K562 (cell line): ENCODE results near the gene QSOX2. TPM values are rescaled to one million over a fixed set of nuclear protein-coding genes. Genes with fewer than 3 reads are reported as not detected.
A peak's percentile ranks its signal among the peaks of the same experiment; 100 is the strongest.

Source experiments
- BACH1 ChIP-seq: fragments of 200-800 bp; sonication (Bioruptor generic); IDR thresholded peaks from 2 replicates; pipeline ENCODE4 v1.6.1; 2016; ENCODE audit warnings: missing genetic modification characterization, missing compliant biosample characterization
- CEBPB ChIP-seq: fragments of 450-650 bp; IDR thresholded peaks from 2 replicates; pipeline ENCODE4 v1.6.1; 2016; ENCODE audit warnings: missing genetic modification characterization, missing compliant biosample characterization
- DDX20 ChIP-seq: fragments of 450-650 bp; IDR thresholded peaks from 2 replicates; pipeline ENCODE4 v1.6.1; 2016; ENCODE audit warnings: missing genetic modification characterization, low read depth, mild to moderate bottlenecking, missing compliant biosample characterization, moderate library complexity
- FOSL1 ChIP-seq: fragments of 200-800 bp; sonication (Bioruptor generic); conservative IDR thresholded peaks from 2 replicates; pipeline ENCODE4 v1.6.1; 2016; ENCODE audit warnings: missing genetic modification characterization, missing compliant biosample characterization
- KLF6 ChIP-seq: fragments of 250-450 bp; sonication (Bioruptor Pico); IDR thresholded peaks from 2 replicates; pipeline ENCODE4 v1.4.0; 2020; ENCODE audit warnings: mild to moderate bottlenecking, moderate library complexity, borderline replicate concordance
- NEUROD1 ChIP-seq: fragments of 150-350 bp; IDR thresholded peaks from 2 replicates; pipeline ENCODE4 v1.6.1; 2014; ENCODE audit warnings: borderline replicate concordance, low read length, low read depth; ENCODE audit not compliant: partially characterized antibody
- NR2C1 ChIP-seq, 2 experiments: fragments of 450-650 bp; IDR thresholded peaks; 2 replicates each; pipeline ENCODE4 v1.6.1; 2017; ENCODE audit warnings: mild to moderate bottlenecking in 2 of 2, antibody characterized with exemption in 1 of 2, inconsistent platforms in 1 of 2, missing compliant biosample characterization in 1 of 2, missing genetic modification characterization in 1 of 2
- RAD21 ChIP-seq, 2 experiments: fragments of 250-450 bp in 1 of 2; fragments of 450-650 bp in 1 of 2; sonication (Bioruptor Pico) in 1 of 2; formaldehyde crosslinking in 1 of 2; IDR thresholded peaks in 1 of 2; conservative IDR thresholded peaks in 1 of 2; 2 replicates each; pipeline versions ENCODE4 v1.4.0 to v1.8.0; 2020 to 2022; ENCODE audit warnings: mild to moderate bottlenecking in 2 of 2, moderate library complexity in 1 of 2
- RHOXF2B ChIP-seq: fragments of 250-450 bp; sonication (Bioruptor Pico); conservative IDR thresholded peaks from 2 replicates; pipeline ENCODE4 v1.5.1; 2021
- SPI1 ChIP-seq: IDR thresholded peaks from 2 replicates; pipeline ENCODE4 v1.6.1; 2011; ENCODE audit warnings: low read depth, low read length, control low read depth, borderline replicate concordance
- TEAD1 ChIP-seq, 2 experiments: fragments of 450-650 bp in 1 of 2; sonication (generic) in 1 of 2; formaldehyde crosslinking; IDR thresholded peaks; 2 replicates each; pipeline versions ENCODE4 v1.4.0 to v1.8.0; 2020 to 2022; ENCODE audit warnings: mild to moderate bottlenecking in 2 of 2, missing genetic modification reagents in 1 of 2
- YBX1 ChIP-seq: fragments of 450-650 bp; IDR thresholded peaks from 2 replicates; pipeline ENCODE4 v1.7.1; 2016; ENCODE audit warnings: mild to moderate bottlenecking
- ZNF146 ChIP-seq: IDR thresholded peaks from one replicate; pipeline ENCODE4 v1.6.1; 2018; ENCODE audit warnings: missing compliant biosample characterization; ENCODE audit not compliant: unreplicated experiment
- polyA plus RNA-seq, 8 experiments: library from polyadenylated mRNA; depleted of rRNA in 4 of 8; stranded (reverse) in 5 of 8; unstranded in 3 of 8; fragments of >200 nt; fragmentation: Nextera tagmentation in 2 of 8; fragmentation: Illumina TruSeq in 1 of 8; extraction: Ambion mirVana in 2 of 8; extraction: Trizol in 1 of 8; gene quantifications; 2 replicates each; pipeline versions ENCODE4 v1.2.1 to v1.2.3, GENCODE V29; 2011 to 2014; ENCODE audit warnings: inconsistent platforms in 1 of 8, missing spikeins in 1 of 8
- total RNA-seq, 7 experiments: library from RNA; depleted of rRNA in 6 of 7; stranded (reverse); fragments of >200 nt in 6 of 7; fragmentation: Illumina TruSeq in 2 of 7; extraction: Trizol in 2 of 7; gene quantifications; 2 replicates each; pipeline versions ENCODE4 v1.2.1 to v1.2.3, GENCODE V29; 2011 to 2021; ENCODE audit warnings: low replicate concordance in 1 of 7
- TF ChIP-seq, protein P1 (sequence below), 2 experiments: fragments of 200-800 bp in 1 of 2; sonication (Bioruptor generic) in 1 of 2; sonication (generic) in 1 of 2; formaldehyde crosslinking in 1 of 2; IDR thresholded peaks in 1 of 2; conservative IDR thresholded peaks in 1 of 2; 2 replicates each; pipeline versions ENCODE4 v1.5.0 to v1.6.1; 2016 to 2020; ENCODE audit warnings: missing compliant biosample characterization in 1 of 2, missing genetic modification characterization in 1 of 2, missing genetic modification reagents in 1 of 2
- TF ChIP-seq, protein P2 (sequence below): fragments of 450-650 bp; IDR thresholded peaks from 2 replicates; pipeline ENCODE4 v1.6.1; 2016
- TF ChIP-seq, protein P3 (sequence below): fragments of 250-450 bp; sonication (Bioruptor Pico); IDR thresholded peaks from 2 replicates; pipeline ENCODE4 v1.4.0; 2020; ENCODE audit warnings: mild to moderate bottlenecking, moderate library complexity
- TF ChIP-seq, protein P4 (sequence below): sonication (generic); formaldehyde crosslinking; IDR thresholded peaks from 2 replicates; pipeline ENCODE4 v1.8.0; 2022; ENCODE audit warnings: missing genetic modification reagents, mild to moderate bottlenecking, moderate library complexity, borderline replicate concordance

Gene QSOX2
- total and polyA plus RNA-seq, 9 of the 15 experiments (the other 6 are each of a cell fraction or from before 2014, with no cell fraction given) = 0.51 to 23.7 (median 12.7) TPM

DNA sequence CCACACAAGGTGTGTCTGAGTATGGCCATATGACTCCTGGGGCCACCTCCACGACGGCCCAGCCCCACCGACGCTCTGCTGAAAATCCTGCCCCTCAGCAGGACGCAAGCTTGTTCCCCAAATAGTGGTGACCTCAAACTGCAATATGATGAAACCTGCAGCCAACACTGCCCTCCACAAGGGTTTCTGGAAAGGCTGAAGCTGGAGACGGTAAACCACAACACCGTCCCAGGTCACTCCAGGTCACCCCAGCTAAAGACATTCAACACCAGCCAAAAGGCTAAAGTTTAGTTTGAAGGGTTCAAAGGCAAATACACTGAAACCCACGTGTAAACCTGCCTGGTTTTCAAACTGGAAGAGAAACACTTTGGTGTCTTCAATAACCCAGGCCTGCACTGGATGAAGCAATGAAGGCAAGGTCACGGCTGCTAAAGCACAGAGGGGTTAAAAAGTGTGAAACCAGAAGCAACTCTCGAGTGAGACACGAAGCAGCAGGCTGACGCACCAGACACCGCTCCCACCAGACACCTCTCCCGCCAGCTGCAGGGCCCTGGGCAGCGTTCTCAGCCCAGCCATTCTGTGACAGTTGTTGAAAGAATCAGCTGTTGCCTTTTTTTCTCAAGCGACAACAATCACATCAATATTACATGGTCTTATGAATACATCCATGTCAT is 38.9 kb downstream of the QSOX2 start (continued):
- no peak for TF ChIP-seq SPI1
- peak; percentile 80 for TF ChIP-seq BACH1 (tag)
- TF ChIP-seq YBX1 = no peak
- peak; percentile 58 for TF ChIP-seq NEUROD1
- TF ChIP-seq, protein P1, sequence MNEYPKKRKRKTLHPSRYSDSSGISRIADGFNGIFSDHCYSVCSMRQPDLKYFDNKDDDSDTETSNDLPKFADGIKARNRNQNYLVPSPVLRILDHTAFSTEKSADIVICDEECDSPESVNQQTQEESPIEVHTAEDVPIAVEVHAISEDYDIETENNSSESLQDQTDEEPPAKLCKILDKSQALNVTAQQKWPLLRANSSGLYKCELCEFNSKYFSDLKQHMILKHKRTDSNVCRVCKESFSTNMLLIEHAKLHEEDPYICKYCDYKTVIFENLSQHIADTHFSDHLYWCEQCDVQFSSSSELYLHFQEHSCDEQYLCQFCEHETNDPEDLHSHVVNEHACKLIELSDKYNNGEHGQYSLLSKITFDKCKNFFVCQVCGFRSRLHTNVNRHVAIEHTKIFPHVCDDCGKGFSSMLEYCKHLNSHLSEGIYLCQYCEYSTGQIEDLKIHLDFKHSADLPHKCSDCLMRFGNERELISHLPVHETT (CRISPR knock-in tag; conservative IDR thresholded peaks at IDR 0.05 in 1 of 2, IDR thresholded peaks at IDR 0.05 in 1 of 2) = no peak
- peak; percentile 81; the same call in 1 of the 2 replicates for TF ChIP-seq KLF6
- TF ChIP-seq, protein P2, sequence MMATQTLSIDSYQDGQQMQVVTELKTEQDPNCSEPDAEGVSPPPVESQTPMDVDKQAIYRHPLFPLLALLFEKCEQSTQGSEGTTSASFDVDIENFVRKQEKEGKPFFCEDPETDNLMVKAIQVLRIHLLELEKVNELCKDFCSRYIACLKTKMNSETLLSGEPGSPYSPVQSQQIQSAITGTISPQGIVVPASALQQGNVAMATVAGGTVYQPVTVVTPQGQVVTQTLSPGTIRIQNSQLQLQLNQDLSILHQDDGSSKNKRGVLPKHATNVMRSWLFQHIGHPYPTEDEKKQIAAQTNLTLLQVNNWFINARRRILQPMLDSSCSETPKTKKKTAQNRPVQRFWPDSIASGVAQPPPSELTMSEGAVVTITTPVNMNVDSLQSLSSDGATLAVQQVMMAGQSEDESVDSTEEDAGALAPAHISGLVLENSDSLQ = 0 out of 2 replicates have a peak, but pooled peaks have one; percentile 8
- TF ChIP-seq ZNF146 = no peak
- peak; percentile 43 for TF ChIP-seq FOSL1
- peak; percentile 75; the same call in 1 of the 2 replicates for TF ChIP-seq NR2C1 (IDR thresholded peaks at IDR 0.05)
- TF ChIP-seq NR2C1 (tag; IDR thresholded peaks at IDR 0.05) = peak; percentile 94
- TF ChIP-seq, protein P3, sequence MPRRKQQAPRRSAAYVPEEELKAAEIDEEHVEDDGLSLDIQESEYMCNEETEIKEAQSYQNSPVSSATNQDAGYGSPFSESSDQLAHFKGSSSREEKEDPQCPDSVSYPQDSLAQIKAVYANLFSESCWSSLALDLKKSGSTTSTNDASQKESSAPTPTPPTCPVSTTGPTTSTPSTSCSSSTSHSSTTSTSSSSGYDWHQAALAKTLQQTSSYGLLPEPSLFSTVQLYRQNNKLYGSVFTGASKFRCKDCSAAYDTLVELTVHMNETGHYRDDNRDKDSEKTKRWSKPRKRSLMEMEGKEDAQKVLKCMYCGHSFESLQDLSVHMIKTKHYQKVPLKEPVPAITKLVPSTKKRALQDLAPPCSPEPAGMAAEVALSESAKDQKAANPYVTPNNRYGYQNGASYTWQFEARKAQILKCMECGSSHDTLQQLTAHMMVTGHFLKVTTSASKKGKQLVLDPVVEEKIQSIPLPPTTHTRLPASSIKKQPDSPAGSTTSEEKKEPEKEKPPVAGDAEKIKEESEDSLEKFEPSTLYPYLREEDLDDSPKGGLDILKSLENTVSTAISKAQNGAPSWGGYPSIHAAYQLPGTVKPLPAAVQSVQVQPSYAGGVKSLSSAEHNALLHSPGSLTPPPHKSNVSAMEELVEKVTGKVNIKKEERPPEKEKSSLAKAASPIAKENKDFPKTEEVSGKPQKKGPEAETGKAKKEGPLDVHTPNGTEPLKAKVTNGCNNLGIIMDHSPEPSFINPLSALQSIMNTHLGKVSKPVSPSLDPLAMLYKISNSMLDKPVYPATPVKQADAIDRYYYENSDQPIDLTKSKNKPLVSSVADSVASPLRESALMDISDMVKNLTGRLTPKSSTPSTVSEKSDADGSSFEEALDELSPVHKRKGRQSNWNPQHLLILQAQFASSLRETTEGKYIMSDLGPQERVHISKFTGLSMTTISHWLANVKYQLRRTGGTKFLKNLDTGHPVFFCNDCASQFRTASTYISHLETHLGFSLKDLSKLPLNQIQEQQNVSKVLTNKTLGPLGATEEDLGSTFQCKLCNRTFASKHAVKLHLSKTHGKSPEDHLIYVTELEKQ = peak; percentile 54; the same call in 1 of the 2 replicates
- TF ChIP-seq TEAD1 (CRISPR knock-in tag; IDR thresholded peaks at IDR 0.05) = 0 out of 4 replicates have a peak, but pooled peaks of 1 of the 2 experiments have one; percentile 31
- TF ChIP-seq RHOXF2B (CRISPR knock-in tag) = no peak
- TF ChIP-seq DDX20 = 0 out of 2 replicates have a peak, but pooled peaks have one; percentile 70
- TF ChIP-seq CEBPB (tag) = peak; percentile 68
- TF ChIP-seq, protein P4, sequence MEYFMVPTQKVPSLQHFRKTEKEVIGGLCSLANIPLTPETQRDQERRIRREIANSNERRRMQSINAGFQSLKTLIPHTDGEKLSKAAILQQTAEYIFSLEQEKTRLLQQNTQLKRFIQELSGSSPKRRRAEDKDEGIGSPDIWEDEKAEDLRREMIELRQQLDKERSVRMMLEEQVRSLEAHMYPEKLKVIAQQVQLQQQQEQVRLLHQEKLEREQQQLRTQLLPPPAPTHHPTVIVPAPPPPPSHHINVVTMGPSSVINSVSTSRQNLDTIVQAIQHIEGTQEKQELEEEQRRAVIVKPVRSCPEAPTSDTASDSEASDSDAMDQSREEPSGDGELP (CRISPR knock-in tag) = peak; percentile 52; the same call in 1 of the 2 replicates
- TF ChIP-seq RAD21 (CRISPR knock-in tag; conservative IDR thresholded peaks at IDR 0.05 in 1 of 2, IDR thresholded peaks at IDR 0.05 in 1 of 2) = peak; percentile 7 to 36; a peak in 2 of 4 replicates
